Mammary epithelial cell (primary cell): Measurements from ENCODE around the gene ETV3.

Source experiments
- EZH2 ChIP-seq: IDR thresholded peaks from 2 replicates; pipeline ENCODE4 v1.6.1; 2012; ENCODE audit warnings: low read length, inconsistent platforms, borderline replicate concordance
- TF ChIP-seq, protein P1 (sequence below), 2 donors: IDR thresholded peaks in 1 of 2; conservative IDR thresholded peaks in 1 of 2; 2 replicates each; pipeline ENCODE4 v1.5.1; 2011 to 2012; ENCODE audit warnings: inconsistent platforms in 2 of 2, low read length in 2 of 2, mild to moderate bottlenecking in 2 of 2, control low read depth in 1 of 2, low read depth in 1 of 2; ENCODE audit not compliant: insufficient read depth in 1 of 2; ENCODE audit errors: extremely low read depth in 1 of 2

DNA sequence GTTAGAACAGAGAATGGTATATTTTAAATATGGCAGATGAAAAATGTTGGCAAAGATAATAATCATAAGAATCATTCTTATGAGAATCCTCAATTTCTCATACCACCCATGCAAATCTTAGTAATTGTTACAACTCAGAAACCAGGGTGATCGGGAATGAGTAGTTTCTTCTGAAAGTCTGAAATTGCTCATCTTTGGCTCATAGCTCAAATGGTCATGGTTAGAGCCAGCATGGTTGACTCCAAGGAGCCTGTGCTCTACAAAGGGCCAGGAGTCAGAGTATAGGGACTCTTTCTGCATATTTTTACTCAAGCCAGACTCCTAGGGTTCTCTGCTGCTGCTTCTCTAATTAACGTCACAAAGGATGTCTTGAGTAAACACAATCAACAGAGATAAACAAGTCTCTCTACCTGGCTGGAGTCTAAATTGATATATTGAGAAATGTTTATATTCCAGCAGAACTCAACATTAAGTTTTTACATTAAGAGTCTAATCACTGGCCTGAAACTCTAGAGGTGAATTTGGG lies 1.9 kb upstream of the ETV3 start:
- TF ChIP-seq, protein P1, sequence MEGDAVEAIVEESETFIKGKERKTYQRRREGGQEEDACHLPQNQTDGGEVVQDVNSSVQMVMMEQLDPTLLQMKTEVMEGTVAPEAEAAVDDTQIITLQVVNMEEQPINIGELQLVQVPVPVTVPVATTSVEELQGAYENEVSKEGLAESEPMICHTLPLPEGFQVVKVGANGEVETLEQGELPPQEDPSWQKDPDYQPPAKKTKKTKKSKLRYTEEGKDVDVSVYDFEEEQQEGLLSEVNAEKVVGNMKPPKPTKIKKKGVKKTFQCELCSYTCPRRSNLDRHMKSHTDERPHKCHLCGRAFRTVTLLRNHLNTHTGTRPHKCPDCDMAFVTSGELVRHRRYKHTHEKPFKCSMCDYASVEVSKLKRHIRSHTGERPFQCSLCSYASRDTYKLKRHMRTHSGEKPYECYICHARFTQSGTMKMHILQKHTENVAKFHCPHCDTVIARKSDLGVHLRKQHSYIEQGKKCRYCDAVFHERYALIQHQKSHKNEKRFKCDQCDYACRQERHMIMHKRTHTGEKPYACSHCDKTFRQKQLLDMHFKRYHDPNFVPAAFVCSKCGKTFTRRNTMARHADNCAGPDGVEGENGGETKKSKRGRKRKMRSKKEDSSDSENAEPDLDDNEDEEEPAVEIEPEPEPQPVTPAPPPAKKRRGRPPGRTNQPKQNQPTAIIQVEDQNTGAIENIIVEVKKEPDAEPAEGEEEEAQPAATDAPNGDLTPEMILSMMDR (conservative IDR thresholded peaks at IDR 0.05 in 1 of 2, IDR thresholded peaks at IDR 0.05 in 1 of 2; ENCODE audit: extremely low read depth in 1 of 2, insufficient read depth in 1 of 2, low read depth in 1 of 2, low read length in 2 of 2): no peak
- TF ChIP-seq EZH2: no peak
